Endothelial cell of umbilical vein (primary cell): ENCODE data around the gene TMEM131. TPM values are rescaled to one million over a fixed set of nuclear protein-coding genes. Genes with fewer than 3 reads are reported as not detected.

Experiments
- BruUV-seq: library from RNA; stranded (reverse); fragments of 400-500 nt; replicated peaks from 2 replicates; lab custom pipeline; 2021; lab: Mats Ljungman, UMichigan
- CTCF ChIA-PET: fragments of 300-600, 350-600 bp; sonication (Branson Sonifier 250); formaldehyde crosslinking; loops from one replicate; lab custom pipeline; 2021; ENCODE audit warnings: antibody characterized with exemption, inconsistent platforms; lab: Charles Lee
- POLR2A ChIA-PET: fragments of 300-600, 350-600 bp; sonication (Branson Sonifier 250); formaldehyde crosslinking; loops from one replicate; lab custom pipeline; 2021; ENCODE audit warnings: antibody characterized with exemption, inconsistent platforms; lab: Charles Lee
- DNase-seq: peaks from one replicate; pipeline ENCODE4 v3.0.0-alpha.2; 2011; ENCODE audit warnings: low read depth, low spot score
- FAIRE-seq: peaks from 2 replicates; lab custom pipeline; 2011; peaks lifted over from hg19 to GRCh38; lab: Jason Lieb, UNC
- H2AFZ ChIP-seq: 2 replicates; pipeline ENCODE4 v1.6.0; 2012; ENCODE audit warnings: low read depth, low read length, control low read depth, inconsistent platforms
- H3K27ac ChIP-seq: 2 replicates; pipeline ENCODE4 v1.5.1; 2011; ENCODE audit warnings: low read depth, mild to moderate bottlenecking, control low read depth, low read length, moderate library complexity; ENCODE audit not compliant: insufficient read depth
- H3K27me3 ChIP-seq, 2 experiments: 2 replicates each; pipeline versions ENCODE4 v1.6.0 to v1.6.1; 2011; ENCODE audit warnings: low read length in 2 of 2, mixed read lengths in 1 of 2; ENCODE audit not compliant: control insufficient read depth in 2 of 2, insufficient read depth in 2 of 2
- H3K36me3 ChIP-seq, 2 experiments: 2 replicates in 1 of 2; 3 replicates in 1 of 2; pipeline ENCODE4 v1.5.1; 2011; ENCODE audit warnings: low read length in 2 of 2, mild to moderate bottlenecking in 1 of 2, moderate library complexity in 1 of 2; ENCODE audit not compliant: control insufficient read depth in 2 of 2, insufficient read depth in 2 of 2; ENCODE audit errors: extremely low read depth in 1 of 2
- H3K4me1 ChIP-seq: 3 replicates; pipeline ENCODE4 v1.5.1; 2011; ENCODE audit warnings: mild to moderate bottlenecking, low read length; ENCODE audit not compliant: control insufficient read depth, insufficient read depth; ENCODE audit errors: extremely low read depth
- H3K4me2 ChIP-seq: 2 replicates; pipeline ENCODE4 v1.6.1; 2011; ENCODE audit warnings: low read length, control low read depth, mixed read lengths; ENCODE audit not compliant: insufficient read depth
- H3K4me3 ChIP-seq, 3 experiments: fragments of 200-600 bp in 1 of 3; sonication (generic), shearing (Covaris generic) in 1 of 3; replicated peaks in 1 of 3; 2 replicates each; pipeline ENCODE4 v1.5.1; 2011 to 2016; ENCODE audit warnings: control low read depth in 3 of 3, low read length in 3 of 3, mild to moderate bottlenecking in 2 of 3, inconsistent platforms in 1 of 3, low read depth in 1 of 3, moderate library complexity in 1 of 3; ENCODE audit not compliant: insufficient read depth in 1 of 3
- H3K79me2 ChIP-seq: 2 replicates; pipeline ENCODE4 v1.6.0; 2012; ENCODE audit warnings: low read length, inconsistent platforms; ENCODE audit not compliant: control insufficient read depth, insufficient read depth
- H3K9ac ChIP-seq: replicated peaks from 2 replicates; pipeline ENCODE3; 2011; ENCODE audit warnings: low read length, control low read depth; ENCODE audit not compliant: insufficient read depth; ENCODE audit errors: extremely low read depth
- H3K9me1 ChIP-seq: replicated peaks from 3 replicates; pipeline ENCODE4 v1.6.0; 2011; ENCODE audit warnings: mild to moderate bottlenecking, low read length; ENCODE audit not compliant: control insufficient read depth, insufficient read depth; ENCODE audit errors: extremely low read depth
- H3K9me3 ChIP-seq: replicated peaks from 2 replicates; pipeline ENCODE4 v1.5.1; 2012; ENCODE audit warnings: low read length, inconsistent platforms; ENCODE audit not compliant: control insufficient read depth, insufficient read depth
- H4K20me1 ChIP-seq: replicated peaks from 2 replicates; pipeline ENCODE3; 2011; ENCODE audit warnings: mild to moderate bottlenecking, low read length; ENCODE audit not compliant: control insufficient read depth, insufficient read depth; ENCODE audit errors: extremely low read depth
- EZH2 ChIP-seq: IDR thresholded peaks from 2 replicates; pipeline ENCODE4 v1.6.1; 2012; ENCODE audit warnings: borderline replicate concordance, low read depth, mild to moderate bottlenecking, moderate library complexity, low read length, inconsistent platforms; ENCODE audit not compliant: severe bottlenecking
- FOS ChIP-seq: IDR thresholded peaks from 2 replicates; pipeline ENCODE4 v1.6.1; 2011; ENCODE audit warnings: mild to moderate bottlenecking, low read length, moderate library complexity, borderline replicate concordance; ENCODE audit not compliant: insufficient read depth
- GATA2 ChIP-seq: IDR thresholded peaks from 2 replicates; pipeline ENCODE4 v1.7.0; 2011; ENCODE audit warnings: low read depth, mild to moderate bottlenecking, moderate library complexity, mixed read lengths, low read length; ENCODE audit not compliant: insufficient read length, insufficient read depth
- JUN ChIP-seq: IDR thresholded peaks from 2 replicates; pipeline ENCODE4 v1.6.1; 2011; ENCODE audit warnings: borderline replicate concordance, low read depth; ENCODE audit not compliant: insufficient read length, insufficient read depth
- MYC ChIP-seq: IDR thresholded peaks from one replicate; pipeline ENCODE4 v1.6.1; 2011; ENCODE audit warnings: mild to moderate bottlenecking, low read depth, low read length
- POLR2A ChIP-seq: IDR thresholded peaks from 2 replicates; pipeline ENCODE4 v1.6.1; 2012; ENCODE audit warnings: low read depth, mild to moderate bottlenecking, control low read depth, low read length
- POLR2AphosphoS5 ChIP-seq: IDR thresholded peaks from 2 replicates; pipeline ENCODE4 v1.6.1; 2012; ENCODE audit warnings: low read depth, mild to moderate bottlenecking, control low read depth, low read length, moderate library complexity; ENCODE audit not compliant: insufficient read depth
- dilution Hi-C: fragments of 300-500 bp; cut with MboI; formaldehyde crosslinking; loops from one replicate; pipeline ENCODE4 v1.15.0; 2019; ENCODE audit warnings: low sequenced_read_pairs; ENCODE audit not compliant: extremely low pct_ligation_motif_present
- intact Hi-C: fragments of 100-400 bp; cut with micrococcal nuclease; formaldehyde crosslinking; loops from one replicate; pipeline ENCODE4 v1.10.0; 2022
- polyA plus RNA-seq, 4 experiments: library from polyadenylated mRNA; depleted of rRNA in 3 of 4; stranded (reverse) in 3 of 4; unstranded in 1 of 4; fragments of >200 nt; gene quantifications; 2 replicates each; pipeline versions ENCODE4 v1.2.1 to v1.2.3, GENCODE V29; 2011 to 2012; ENCODE audit warnings: missing spikeins in 1 of 4
- total RNA-seq: library from RNA; stranded (reverse); gene quantifications from 2 replicates; pipeline ENCODE4 v1.2.3, GENCODE V29; 2021
- TF ChIP-seq, protein P1 (sequence below), 2 donors: IDR thresholded peaks; 1 replicate in 1 of 2; 2 replicates in 1 of 2; pipeline ENCODE4 v1.5.1; 2011; ENCODE audit warnings: low read length in 2 of 2, mild to moderate bottlenecking in 2 of 2, moderate library complexity in 2 of 2, control low read depth in 1 of 2, inconsistent platforms in 1 of 2, low read depth in 1 of 2; ENCODE audit not compliant: insufficient read depth in 1 of 2; ENCODE audit errors: extremely low read depth in 1 of 2
- TF ChIP-seq, protein P2 (sequence below): IDR thresholded peaks from 2 replicates; pipeline ENCODE4 v1.6.1; 2011; ENCODE audit not compliant: insufficient read depth, insufficient read length

The TMEM131 gene
- total and polyA plus RNA-seq, 2 donors (not counting 3 experiments of a cell fraction or from before 2014, with no cell fraction given): 12.2 to 28.6 TPM

DNA sequence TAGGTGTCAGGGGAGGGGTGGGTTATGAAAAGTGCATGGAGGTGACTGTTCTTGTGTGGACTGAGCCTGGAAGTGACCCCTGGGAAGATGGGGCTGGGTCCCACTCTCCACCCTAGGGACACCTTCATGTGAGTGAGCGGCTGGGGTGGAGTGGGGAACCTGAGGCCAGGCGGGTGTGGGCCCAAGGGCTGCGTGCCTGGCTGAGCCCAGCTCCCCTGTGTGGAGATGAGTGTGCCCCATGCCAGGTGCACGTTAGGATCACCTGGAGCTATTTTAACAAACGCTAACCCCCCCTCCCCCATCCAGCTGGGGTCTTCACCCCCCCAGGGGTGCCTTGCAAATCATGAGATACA lies 255.9 kb downstream of the TMEM131 start:
- Histone ChIP-seq H4K20me1 (no peaks in the 10 kb centered on the region), H3K9me1 (no peaks in the 10 kb centered on the region), H3K9ac (no peak overlapping the region), H3K4me1 (peaks cover 7% of the 10 kb centered on the region), H3K27me3 (no peaks in the 10 kb centered on the region), H3K9me3 (no peaks in the 10 kb centered on the region), H3K27ac (no peak overlapping the region), H3K4me3 (no peak overlapping the region), H3K36me3 (no peaks in the 10 kb centered on the region), H3K4me2 (no peak overlapping the region), H2AFZ (no peak overlapping the region), H3K79me2 (no peaks in the 10 kb centered on the region)
- no peak for TF ChIP-seq MYC
- TF ChIP-seq JUN: no peak
- no peak for TF ChIP-seq EZH2
- TF ChIP-seq, protein P1, sequence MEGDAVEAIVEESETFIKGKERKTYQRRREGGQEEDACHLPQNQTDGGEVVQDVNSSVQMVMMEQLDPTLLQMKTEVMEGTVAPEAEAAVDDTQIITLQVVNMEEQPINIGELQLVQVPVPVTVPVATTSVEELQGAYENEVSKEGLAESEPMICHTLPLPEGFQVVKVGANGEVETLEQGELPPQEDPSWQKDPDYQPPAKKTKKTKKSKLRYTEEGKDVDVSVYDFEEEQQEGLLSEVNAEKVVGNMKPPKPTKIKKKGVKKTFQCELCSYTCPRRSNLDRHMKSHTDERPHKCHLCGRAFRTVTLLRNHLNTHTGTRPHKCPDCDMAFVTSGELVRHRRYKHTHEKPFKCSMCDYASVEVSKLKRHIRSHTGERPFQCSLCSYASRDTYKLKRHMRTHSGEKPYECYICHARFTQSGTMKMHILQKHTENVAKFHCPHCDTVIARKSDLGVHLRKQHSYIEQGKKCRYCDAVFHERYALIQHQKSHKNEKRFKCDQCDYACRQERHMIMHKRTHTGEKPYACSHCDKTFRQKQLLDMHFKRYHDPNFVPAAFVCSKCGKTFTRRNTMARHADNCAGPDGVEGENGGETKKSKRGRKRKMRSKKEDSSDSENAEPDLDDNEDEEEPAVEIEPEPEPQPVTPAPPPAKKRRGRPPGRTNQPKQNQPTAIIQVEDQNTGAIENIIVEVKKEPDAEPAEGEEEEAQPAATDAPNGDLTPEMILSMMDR (IDR thresholded peaks at IDR 0.05; ENCODE audit: extremely low read depth in 1 of 2, insufficient read depth in 1 of 2, low read depth in 1 of 2, low read length in 2 of 2): no peak
- no peak for TF ChIP-seq GATA2
- no peak for TF ChIP-seq FOS
- TF ChIP-seq POLR2A: no peak
- TF ChIP-seq, protein P2, sequence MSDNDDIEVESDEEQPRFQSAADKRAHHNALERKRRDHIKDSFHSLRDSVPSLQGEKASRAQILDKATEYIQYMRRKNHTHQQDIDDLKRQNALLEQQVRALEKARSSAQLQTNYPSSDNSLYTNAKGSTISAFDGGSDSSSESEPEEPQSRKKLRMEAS: no peak
- TF ChIP-seq POLR2AphosphoS5: no peak
- DNase-seq (no peak), FAIRE-seq (no peak)
- intact Hi-C loops: no loop called here
- ChIA-PET CTCF (interaction anchor here (1.0 to 3.3 kb wide), 11 partner anchors 9 to 646 kb away, joined by 3 to 39 read pairs (median 7); partner anchors contain the start of gene ZAP70), POLR2A (no interaction called here)
- BruUV-seq: no TSS peak
- dilution Hi-C loops: no loop called here
